HEK293 (cell line): Measurements from ENCODE around the gene NFATC1.

Source experiments
- MYNN ChIP-seq: fragments of 450-650 bp; formaldehyde crosslinking; IDR thresholded peaks from 2 replicates; pipeline ENCODE4 v1.5.1; 2016; ENCODE audit warnings: missing biosample characterization, missing genetic modification characterization, borderline replicate concordance
- ZNF175 ChIP-seq: fragments of 450-650 bp; formaldehyde crosslinking; IDR thresholded peaks from 2 replicates; pipeline ENCODE4 v1.5.1; 2016; ENCODE audit warnings: missing biosample characterization, missing genetic modification characterization
- TF ChIP-seq, protein P1 (sequence below): fragments of 450-650 bp; formaldehyde crosslinking; IDR thresholded peaks from 2 replicates; pipeline ENCODE4 v1.5.1; 2017; ENCODE audit warnings: missing biosample characterization, missing genetic modification characterization

DNA sequence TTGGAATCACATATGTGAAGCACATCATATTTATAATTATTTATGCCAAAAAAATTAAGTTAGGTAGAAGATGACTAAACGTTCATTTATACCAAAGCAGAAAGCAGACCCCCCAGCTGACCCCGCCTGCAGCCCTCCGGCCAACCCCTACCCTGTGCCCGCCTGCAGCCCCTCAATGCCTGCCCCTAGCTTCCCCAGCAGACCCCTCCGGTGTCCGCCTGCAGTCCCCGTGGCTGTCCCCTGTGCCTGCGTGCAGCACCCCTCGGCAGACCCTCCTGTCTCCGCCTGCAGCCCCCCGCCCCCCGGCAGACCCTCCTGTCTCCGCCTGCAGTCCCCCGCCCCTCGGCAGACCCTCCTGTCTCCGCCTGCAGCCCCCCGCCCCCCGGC is 136.2 kb downstream of the NFATC1 start:
- TF ChIP-seq, protein P1, sequence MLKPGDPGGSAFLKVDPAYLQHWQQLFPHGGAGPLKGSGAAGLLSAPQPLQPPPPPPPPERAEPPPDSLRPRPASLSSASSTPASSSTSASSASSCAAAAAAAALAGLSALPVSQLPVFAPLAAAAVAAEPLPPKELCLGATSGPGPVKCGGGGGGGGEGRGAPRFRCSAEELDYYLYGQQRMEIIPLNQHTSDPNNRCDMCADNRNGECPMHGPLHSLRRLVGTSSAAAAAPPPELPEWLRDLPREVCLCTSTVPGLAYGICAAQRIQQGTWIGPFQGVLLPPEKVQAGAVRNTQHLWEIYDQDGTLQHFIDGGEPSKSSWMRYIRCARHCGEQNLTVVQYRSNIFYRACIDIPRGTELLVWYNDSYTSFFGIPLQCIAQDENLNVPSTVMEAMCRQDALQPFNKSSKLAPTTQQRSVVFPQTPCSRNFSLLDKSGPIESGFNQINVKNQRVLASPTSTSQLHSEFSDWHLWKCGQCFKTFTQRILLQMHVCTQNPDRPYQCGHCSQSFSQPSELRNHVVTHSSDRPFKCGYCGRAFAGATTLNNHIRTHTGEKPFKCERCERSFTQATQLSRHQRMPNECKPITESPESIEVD (tag by site-specific recombination): no peak
- TF ChIP-seq MYNN (no peak), ZNF175 (no peak)
